Calu3 (cell line): ENCODE results near the gene TERB1. TPM values are rescaled to one million over a fixed set of nuclear protein-coding genes. Genes with fewer than 3 reads are reported as not detected.

ENCODE experiments used
- BruUV-seq: library from RNA; stranded (reverse); fragments of 400-500 nt; replicated peaks from 2 replicates; lab custom pipeline; 2021; lab: Mats Ljungman, UMichigan
- CTCF ChIA-PET: fragments of 300-600 bp; sonication (Branson Sonifier 250); formaldehyde crosslinking; loops from one replicate; lab custom pipeline; 2022; ENCODE audit warnings: antibody characterized with exemption; lab: Charles Lee
- DNase-seq: peaks from one replicate; pipeline ENCODE4 v3.0.0; 2022
- H3K27ac Mint-ChIP-seq: one replicate; pipeline ENCODE4 v1.8.0; 2022; ENCODE audit warnings: mixed read lengths; ENCODE audit not compliant: unreplicated experiment
- H3K27me3 Mint-ChIP-seq: one replicate; pipeline ENCODE4 v1.8.0; 2022; ENCODE audit warnings: mixed read lengths; ENCODE audit not compliant: unreplicated experiment
- H3K36me3 Mint-ChIP-seq: one replicate; pipeline ENCODE4 v1.8.0; 2022; ENCODE audit warnings: mild to moderate bottlenecking, moderate library complexity, mixed read lengths; ENCODE audit not compliant: insufficient read depth, unreplicated experiment
- H3K4me1 Mint-ChIP-seq: one replicate; pipeline ENCODE4 v1.8.0; 2022; ENCODE audit warnings: mild to moderate bottlenecking, low read depth, mixed read lengths; ENCODE audit not compliant: unreplicated experiment
- H3K4me3 Mint-ChIP-seq: one replicate; pipeline ENCODE4 v1.8.0; 2022; ENCODE audit warnings: mild to moderate bottlenecking, low read depth, moderate library complexity, mixed read lengths; ENCODE audit not compliant: unreplicated experiment
- H3K9me3 Mint-ChIP-seq: one replicate; pipeline ENCODE4 v1.8.0; 2022; ENCODE audit warnings: low read depth, mixed read lengths; ENCODE audit not compliant: unreplicated experiment
- CTCF ChIP-seq: fragments of 200-600 bp; IDR thresholded peaks from one replicate; pipeline ENCODE4 v1.8.0; 2022; ENCODE audit warnings: antibody characterized with exemption; ENCODE audit not compliant: unreplicated experiment
- intact Hi-C: fragments of 100-400 bp; cut with micrococcal nuclease; formaldehyde crosslinking; loops from one replicate; pipeline ENCODE4 v1.10.0; 2022; ENCODE audit not compliant: unreplicated experiment
- total RNA-seq: library from RNA; stranded (reverse); gene quantifications from 2 replicates; pipeline ENCODE4 v1.2.3, GENCODE V29; 2022

The TERB1 gene
- total RNA-seq, 1 experiment from 2014 or later: 0.59 TPM

GRCh38 chr16:66740010-66740409 lies 61.4 kb downstream of the TERB1 start:
- H3K27me3 Mint-ChIP-seq: no peaks in the 10 kb centered on the region
- no peaks in the 10 kb centered on the region for H3K9me3 Mint-ChIP-seq
- peak overlapping the region; percentile 89 for H3K27ac Mint-ChIP-seq
- peaks cover 34% of the 10 kb centered on the region for H3K4me1 Mint-ChIP-seq
- peaks cover 65% of the 10 kb centered on the region for H3K36me3 Mint-ChIP-seq
- intact Hi-C loops: loop anchor here (2.0 kb wide), 1 partner anchor 331 kb away; no protein-coding TSS in a partner anchor
- peak overlapping the region; percentile 25 for H3K4me3 Mint-ChIP-seq
- CTCF ChIA-PET: interaction anchor here (1.1 to 2.5 kb wide), 7 partner anchors 11 to 333 kb away, joined by 3 to 20 read pairs (median 5); partner anchors contain the start of genes DYNC1LI2 and NAE1
- TF ChIP-seq CTCF: peak; percentile 69
- BruUV-seq: no TSS peak
- no peak for DNase-seq

GRCh38 chr16:66735891-66736290 lies 65.5 kb downstream of the TERB1 start:
- Mint-ChIP-seq H3K9me3 (no peaks in the 10 kb centered on the region), H3K4me3 (no peak overlapping the region), H3K27ac (no peak overlapping the region), H3K4me1 (peaks cover 15% of the 10 kb centered on the region), H3K27me3 (no peaks in the 10 kb centered on the region), H3K36me3 (peaks cover 76% of the 10 kb centered on the region)
- CTCF ChIA-PET: no interaction called here
- no peak for TF ChIP-seq CTCF
- no peak for DNase-seq
- intact Hi-C loops: no loop called here
- no TSS peak for BruUV-seq

- TF ChIP-seq CTCF: no peak
- CTCF ChIA-PET: interaction anchor here (0.7 kb wide), 1 partner anchor 10 kb away, joined by 3 read pairs; no protein-coding TSS in a partner anchor
- Mint-ChIP-seq H3K9me3 (no peaks in the 10 kb centered on the region), H3K4me1 (no peaks in the 10 kb centered on the region), H3K36me3 (peaks cover 78% of the 10 kb centered on the region), H3K27me3 (no peaks in the 10 kb centered on the region), H3K4me3 (no peak overlapping the region), H3K27ac (no peak overlapping the region)
- no TSS peak for BruUV-seq
- intact Hi-C loops: no loop called here
- DNase-seq: no peak
These were observed 70.3 kb downstream of the TERB1 start for GRCh38 chr16:66731101-66731500.

GRCh38 chr16:66728804-66729203 lies 72.6 kb downstream of the TERB1 start:
- intact Hi-C loops: loop anchor here (5.0 kb wide), 1 partner anchor 138 kb away; no protein-coding TSS in a partner anchor
- no peak for DNase-seq

More at GRCh38 chr16:66728804-66729203, 72.6 kb downstream of the TERB1 start:
- CTCF ChIA-PET: interaction anchor here (0.6 to 0.8 kb wide), 3 partner anchors 13 to 144 kb away, joined by 3 to 5 read pairs (median 3); no protein-coding TSS in a partner anchor
- no peak overlapping the region for H3K27ac Mint-ChIP-seq
- no TSS peak for BruUV-seq
- TF ChIP-seq CTCF: no peak
- no peak overlapping the region for H3K4me3 Mint-ChIP-seq
- peaks cover 81% of the 10 kb centered on the region for H3K36me3 Mint-ChIP-seq
- no peaks in the 10 kb centered on the region for H3K9me3 Mint-ChIP-seq
- no peaks in the 10 kb centered on the region for H3K4me1 Mint-ChIP-seq
- no peaks in the 10 kb centered on the region for H3K27me3 Mint-ChIP-seq
